Hematopoietic multipotent progenitor cell treated with erythropoietin and hydrocortisone succinate and interleukin-3 and kit ligand, for 15 days (in vitro differentiated cells): ENCODE measurements around the gene NFATC1.

Experiments used
- DNase-seq: peaks from one replicate; pipeline ENCODE4 v3.0.0-alpha.2; 2015; ENCODE audit warnings: low spot score

Gene NFATC1

DNA sequence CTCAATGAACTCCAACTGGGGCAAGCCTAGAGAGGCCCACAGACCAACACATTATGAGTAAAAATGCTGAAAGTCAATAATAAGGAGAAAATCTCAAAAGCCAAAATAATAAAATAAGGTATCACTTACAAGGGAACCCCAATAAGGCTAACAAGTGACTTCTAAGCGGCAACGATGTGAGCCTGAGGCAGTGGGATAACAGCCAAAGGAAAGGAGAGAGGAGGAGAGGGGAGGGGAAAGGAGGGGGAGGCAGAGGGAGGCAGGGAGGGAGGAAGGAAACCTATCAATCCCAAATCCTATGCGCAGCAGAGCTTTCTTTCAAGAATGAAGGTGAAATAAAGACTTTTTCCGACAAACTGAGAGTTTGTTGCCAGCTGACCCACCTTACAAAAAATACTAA, 6.0 kb upstream of the NFATC1 start:
- DNase-seq = no peak

DNA sequence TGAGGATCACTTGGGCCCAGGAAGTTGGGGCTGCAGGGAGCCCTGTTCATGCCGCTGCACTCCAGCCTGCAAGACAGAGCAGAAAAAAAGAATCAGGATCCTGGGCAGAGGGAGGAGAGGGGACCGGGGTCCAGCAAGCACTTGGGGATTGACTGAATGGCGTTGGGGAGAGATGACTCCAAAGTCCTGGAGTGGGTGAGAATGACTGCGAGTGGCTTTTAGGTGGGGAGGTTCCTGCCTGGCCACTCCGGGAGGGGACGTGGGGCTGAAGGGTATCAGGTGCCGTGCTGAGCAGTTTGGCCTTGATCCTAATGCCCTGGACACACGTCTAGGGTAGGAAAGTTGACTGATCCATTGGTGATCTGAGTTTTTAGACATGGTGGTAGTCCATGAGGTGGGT, 3.5 kb upstream of the NFATC1 start:
- DNase-seq = no peak

DNA sequence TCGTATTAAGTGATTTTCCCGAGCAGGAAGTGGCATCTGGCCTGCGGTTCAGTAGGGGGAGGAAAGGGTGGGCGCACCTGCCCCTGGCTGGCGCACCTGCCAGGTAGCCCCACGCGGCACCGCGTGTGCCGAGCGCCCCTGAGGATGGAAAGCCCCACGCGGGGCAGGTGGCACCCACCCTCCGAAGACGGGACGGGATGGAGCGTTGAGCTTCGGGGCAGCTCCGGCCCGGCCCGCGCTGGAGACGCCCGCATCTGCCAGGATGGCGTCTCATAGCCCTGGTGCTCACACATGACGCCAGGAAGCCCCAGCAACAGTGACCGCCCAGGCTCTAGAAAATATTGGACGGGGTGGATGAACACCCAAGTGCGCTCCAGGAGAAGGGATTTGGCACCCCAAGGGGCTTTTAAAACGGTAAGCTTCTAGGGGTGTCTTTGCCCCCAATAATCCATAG, 2.5 kb upstream of the NFATC1 start:
- no peak for DNase-seq

DNA sequence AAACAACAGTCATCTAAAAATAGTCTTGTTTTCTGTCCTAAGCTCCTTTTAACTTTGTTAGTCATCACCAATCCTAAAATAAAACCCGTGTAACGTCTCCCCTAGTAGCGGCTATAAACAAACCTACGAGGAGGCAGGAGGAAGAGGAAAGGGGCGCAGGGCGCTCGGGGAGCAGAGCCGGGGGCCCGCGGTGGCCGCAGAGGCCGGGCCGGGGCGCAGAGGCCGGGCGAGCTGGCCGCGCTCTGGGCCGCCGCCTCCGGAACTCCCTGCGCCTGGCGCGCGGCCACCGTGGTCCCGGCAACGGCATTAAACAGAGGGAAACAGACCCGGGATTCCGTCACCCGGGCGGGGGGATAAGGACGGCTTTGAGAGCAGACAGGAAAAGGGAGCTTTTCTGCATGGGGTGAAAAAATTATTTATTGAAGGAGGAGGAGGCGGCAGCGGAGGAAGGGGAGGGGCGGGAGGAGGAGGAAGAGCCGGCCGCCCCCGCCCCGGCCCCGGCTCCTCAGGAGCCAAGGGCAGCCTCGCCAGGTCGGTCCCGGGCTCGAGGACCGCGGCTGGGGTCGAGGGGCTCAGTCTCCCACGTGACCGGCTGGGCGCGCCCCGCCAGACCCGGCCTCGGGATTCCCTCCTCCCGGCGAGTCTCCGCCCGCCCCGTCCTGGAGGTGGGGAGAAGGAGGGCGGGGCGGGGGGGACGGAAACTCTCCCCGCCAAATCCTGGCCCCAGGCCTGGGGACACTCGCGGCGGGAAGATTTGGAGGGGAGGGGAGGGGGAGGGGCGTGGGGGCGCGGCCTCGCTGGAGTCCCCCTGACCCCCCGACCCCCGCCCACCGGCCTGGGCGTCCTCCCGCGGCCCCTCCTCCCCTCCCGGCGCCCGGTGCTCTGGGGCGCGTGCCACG, 1.8 kb upstream of the NFATC1 start:
- no peak for DNase-seq

DNA sequence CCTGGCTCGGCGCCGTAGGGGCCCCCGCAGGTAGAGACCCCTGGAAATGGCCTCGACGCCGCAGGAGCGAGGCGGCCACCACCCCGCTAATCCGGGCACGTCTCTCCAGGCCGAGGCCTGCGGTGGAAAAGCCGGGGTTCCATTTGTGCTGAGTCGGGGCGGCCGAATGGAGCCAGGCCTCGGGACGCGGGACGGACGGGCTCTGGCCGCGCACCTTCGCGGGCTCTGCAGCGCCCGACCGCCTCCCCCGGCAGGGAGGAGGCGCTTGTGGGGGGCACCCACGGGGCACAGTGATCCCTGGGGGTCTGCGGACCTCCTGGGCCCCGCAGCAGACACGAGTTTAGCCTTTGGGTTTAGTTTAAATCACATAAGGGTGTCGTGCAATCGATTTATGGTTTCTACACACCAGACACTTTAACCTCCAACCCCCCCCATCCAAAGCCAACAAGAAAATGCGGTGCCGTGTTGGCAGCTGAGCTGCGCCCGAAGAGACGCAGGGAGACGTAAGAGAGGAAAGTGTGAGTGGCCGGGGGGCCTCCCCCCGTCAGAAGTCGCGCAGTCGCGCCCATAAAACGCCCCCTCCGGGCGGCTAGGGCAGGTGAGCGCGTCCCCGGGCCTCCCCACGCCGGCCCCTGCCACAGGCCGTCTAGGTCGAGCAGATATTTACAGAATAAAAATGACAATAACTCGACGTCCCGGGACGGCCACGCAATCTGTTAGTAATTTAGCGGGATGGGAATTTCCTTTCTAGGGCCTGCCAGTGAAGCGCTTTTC, 1.0 kb upstream of the NFATC1 start:
- no peak for DNase-seq

DNA sequence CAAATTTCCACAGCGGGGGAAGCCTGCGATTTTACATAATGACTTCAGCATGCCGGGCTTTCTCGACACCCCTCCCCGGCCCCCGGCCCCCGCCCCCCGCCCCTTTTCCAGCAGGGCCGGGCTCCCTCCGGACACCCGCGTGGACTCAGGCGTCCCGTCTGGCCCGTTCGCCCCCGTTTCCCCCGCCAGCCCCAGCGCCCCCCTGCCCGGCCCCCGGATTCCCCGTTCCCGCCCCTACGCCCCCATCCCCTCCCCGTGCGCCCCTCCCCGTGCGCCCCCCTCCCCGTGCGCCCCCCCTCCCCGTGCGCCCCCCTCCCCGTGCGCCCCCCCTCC, 456 bp upstream of the NFATC1 start:
- DNase-seq = no peak

DNA sequence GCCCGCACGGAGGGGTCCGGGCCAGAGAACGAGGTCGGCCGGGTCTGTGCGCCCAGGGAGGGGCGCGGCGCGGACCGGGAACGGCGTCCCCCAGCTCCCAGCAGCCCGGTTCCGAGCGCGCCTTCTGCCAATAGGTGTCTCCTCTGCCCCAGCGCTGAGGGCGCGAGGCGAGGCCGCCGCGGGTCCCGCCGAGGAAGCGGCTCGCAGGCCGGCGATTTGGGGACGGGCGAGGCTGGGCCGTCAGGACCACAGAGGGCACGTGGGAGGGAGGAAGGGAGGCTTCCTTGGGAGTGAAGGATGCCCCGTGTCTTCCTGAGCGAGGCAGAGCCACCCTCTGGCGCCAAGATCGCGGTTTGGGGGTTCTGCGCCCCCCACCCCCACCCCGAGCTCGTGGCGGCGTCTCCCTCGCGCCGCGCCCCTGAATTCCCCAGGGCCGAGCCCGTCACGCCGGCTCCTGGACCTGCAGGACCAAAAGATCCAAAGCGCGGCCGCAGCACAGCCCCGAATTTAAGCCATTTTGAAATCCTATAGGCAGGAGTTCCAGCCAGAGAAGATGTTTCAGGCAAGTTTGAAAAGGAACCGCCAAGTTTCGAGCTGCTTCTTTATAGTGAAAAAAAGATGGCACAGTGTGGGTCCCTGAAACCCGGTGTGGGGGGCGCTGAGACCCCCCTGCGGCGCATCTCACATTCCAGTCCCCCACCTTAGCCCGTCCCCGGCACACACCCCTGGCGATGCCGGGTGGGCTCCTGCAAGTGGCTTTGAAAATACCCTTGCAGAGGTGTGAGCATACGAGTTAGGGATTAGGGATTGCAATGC, 909 bp downstream of the NFATC1 start:
- no peak for DNase-seq

DNA sequence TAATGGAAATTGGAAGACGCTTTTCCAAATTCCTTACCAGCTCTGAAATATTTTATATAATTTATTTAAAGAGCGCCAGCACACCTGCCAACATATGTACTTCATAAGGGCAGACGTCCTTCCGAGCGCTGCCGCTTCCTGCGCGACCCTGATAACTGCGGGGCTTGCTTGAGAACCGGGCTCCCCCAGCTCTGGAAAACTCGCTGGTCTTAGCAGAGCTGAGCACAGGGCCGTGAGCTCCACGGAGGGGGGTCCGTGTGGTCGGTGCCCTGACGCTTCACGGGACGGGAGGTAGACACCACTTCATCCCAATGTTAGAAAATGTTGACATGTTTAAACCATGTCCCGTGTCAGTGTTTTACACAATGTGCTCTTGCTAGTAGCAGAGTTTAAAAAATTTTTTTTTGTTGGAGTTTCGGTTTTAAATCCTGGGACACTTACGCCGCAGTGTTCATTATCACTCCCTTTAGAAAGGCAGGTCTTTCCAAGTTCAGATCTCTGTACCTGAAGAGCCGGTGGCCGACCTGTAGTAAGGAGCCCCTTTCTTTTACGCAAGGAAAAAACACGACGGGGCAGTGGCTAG, 1.6 kb downstream of the NFATC1 start:
- no peak for DNase-seq

DNA sequence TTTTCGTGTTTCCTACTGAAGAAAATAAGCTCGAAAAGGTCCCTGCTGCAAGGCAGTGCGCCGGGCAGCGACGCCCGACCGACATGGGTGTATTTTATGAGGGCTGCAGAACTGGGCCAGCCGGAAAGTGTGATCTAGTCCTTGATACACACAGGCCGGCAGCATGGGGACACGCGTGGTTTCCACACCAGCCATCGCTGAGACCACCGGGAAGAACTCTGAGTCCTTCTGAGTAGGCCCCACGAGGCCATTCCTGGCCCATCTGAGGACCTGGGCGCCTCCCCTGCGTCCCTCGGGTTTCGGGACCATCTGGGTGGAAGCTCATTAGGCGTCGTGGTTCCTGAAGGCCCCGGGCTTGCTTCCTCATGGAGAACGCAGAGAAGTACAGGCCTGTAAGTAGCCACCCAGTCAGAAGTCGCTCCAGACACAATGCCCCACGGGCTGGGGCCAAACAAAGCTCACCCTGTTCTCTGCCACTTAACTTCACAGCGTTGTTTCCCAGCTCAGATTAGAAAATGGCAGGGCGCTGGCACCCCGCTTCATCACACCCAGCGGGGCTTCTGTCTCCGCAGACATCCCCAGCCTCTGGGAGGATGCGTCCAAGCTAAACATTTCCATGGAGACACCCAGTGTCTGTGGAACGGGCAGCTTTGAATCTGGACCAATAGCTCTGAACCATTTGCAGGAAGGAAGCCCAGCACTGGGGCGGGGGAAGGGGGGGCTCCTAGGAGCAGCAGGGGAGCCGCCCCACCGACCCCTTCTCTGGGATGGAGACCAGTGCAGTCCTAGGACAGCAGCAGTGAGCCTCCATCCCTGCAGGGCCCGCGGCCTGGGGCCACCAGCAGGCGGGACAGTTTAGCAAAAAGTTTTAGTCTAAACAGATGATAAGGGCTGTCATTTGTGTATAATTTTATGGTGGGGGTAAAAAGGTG, 2.4 kb downstream of the NFATC1 start:
- DNase-seq = no peak

DNA sequence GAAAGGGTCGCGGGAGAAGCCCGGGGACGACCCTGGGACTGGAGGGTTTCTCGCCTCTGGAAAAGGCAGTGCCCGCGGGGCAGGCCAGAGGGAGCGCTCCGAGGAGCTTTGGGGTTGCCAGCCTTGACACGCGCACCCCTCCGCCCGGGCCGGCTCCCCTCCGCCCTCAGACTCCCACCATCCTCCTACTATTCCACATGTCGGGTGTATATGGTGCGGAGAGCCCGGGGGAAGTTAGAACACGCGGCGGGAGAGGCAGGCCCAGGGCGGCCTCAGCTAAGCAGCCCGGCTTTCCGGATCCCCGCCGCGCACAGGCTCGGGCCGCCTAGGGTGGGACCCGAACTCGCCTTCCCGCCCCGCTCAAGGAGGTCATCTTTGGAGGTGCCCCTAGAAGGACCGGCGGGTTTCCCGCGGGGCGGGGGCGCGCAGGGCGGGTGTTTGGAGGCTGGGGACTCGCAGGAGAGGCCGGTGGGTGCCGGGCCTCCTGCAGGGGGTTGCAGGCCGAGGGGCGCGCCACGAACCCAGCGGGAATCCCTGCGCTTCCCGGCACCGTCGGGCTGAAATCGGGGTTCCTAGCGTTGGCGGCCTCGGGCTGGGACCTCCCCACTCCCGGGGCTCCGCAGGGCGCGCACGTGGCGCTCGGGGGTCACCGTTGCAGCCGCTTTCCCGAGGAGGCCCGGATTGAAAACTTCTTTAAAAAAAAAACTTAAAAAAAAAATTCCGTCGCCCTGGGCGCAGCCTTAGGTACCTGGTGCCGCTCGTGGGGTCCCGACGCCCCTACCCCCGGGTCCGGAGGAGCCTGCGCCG, 3.7 kb downstream of the NFATC1 start:
- DNase-seq = no peak

DNA sequence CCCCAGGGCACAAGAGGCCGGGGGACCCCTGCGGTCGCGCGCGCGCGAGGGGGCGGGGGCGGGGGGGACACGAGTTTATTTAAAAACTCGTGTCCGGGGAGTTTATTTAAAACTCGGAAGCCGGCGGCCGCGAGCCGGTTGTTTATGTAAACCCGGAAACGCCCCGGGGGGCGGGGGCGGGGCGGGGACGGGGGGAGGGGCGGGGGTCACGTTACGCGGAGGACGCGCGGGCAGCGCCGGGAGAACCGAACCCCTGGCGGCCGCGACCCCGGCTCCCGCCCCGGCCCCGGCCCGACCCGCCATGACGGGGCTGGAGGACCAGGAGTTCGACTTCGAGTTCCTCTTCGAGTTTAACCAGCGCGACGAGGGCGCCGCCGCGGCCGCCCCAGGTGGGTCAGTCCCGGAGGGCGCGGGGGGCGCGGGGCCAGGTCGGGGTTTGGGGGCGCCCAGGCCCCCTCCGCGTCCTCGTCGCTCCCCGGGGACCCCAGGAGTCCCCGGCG, 4.4 kb downstream of the NFATC1 start:
- DNase-seq = no peak

DNA sequence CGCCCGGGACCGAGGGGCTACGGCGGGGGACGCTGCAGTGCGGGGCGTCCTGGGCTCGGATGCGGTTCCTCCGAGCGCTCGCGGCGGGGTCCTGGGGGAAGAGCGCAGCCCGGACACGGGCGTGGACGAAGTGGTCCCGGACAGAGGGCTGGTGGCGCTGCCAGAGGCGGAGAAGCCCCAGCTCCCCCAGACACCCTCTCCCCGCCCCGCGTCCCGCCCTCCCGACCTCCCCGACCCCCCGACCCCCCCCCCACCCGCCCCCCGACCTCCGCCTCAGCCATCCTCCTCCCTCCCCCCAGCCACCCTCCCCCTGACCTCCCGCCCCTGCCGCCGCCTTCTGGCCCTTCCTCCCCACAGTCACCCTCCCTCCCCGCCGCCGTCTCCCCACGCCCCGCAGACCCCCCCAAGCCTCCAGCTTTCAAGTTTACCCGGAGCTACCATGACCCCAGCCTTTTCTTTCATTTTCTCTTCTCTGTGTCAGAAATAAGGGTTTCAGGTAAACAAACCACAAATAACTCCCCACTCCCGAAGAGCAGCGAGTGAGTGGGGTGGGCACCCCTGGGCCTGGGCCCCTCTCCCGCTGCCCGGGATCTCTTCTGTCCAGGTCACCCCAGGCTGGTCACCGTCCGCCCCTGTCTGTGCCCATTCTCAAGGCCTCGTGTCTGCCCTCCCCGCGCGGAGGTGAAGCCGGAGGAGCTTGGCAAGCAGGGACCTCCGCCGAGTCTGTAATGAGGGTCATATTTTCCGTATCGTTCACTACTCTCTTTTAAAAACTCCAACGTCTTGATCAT, 5.1 kb downstream of the NFATC1 start:
- no peak for DNase-seq

DNA sequence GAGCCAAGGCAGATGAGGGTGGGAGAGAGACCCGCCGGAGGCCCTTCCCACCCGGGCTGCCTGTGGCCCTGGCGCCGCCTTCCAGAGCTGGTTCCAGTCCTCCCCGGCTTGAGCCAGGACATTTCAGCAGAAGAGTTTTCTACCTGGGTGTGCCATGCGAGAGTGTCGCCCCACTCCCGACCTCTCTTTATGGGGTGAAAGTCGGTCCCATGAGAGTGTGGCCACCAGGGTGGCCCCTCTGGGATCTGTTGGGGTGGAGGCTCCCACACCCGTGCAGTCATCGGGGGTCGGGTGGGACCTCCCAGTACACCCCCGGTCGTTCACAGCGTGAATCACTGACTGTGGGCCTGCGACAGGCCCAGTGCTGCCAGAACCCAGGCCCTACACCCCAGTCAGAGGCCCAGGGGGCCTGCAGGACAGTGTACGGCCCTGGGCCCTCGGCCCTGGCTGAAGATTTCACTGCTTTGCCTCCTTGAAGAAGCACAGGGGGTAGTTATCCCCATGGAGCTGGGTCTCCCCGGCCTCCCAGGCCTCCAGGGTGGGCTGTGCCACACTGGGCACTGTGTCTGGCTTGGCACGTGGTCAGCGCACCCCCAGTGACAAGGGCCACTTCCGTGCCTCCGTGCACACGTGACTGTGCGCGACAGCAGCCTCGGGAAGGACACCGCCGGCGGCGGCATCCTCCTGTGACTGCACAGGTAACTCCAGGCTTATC, 5.9 kb downstream of the NFATC1 start:
- DNase-seq = no peak

DNA sequence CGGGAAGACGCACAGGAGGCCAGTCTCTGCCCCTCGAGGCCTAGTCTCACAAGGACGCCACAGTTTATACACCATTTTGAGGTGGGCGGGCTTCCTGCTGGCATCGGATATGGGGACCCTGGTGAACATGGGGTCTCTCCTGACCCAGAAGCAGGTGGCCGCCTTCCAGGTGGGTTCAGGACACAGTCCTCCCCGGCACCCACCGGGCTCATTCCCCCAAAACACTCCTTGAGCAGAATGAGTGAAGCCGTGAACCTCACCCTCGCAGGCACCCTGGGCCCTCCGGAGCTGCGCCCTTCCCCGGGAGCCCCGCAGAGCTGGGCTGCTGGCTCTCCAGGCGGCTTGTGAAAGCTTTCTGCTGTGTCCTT, 6.5 kb downstream of the NFATC1 start:
- no peak for DNase-seq

DNA sequence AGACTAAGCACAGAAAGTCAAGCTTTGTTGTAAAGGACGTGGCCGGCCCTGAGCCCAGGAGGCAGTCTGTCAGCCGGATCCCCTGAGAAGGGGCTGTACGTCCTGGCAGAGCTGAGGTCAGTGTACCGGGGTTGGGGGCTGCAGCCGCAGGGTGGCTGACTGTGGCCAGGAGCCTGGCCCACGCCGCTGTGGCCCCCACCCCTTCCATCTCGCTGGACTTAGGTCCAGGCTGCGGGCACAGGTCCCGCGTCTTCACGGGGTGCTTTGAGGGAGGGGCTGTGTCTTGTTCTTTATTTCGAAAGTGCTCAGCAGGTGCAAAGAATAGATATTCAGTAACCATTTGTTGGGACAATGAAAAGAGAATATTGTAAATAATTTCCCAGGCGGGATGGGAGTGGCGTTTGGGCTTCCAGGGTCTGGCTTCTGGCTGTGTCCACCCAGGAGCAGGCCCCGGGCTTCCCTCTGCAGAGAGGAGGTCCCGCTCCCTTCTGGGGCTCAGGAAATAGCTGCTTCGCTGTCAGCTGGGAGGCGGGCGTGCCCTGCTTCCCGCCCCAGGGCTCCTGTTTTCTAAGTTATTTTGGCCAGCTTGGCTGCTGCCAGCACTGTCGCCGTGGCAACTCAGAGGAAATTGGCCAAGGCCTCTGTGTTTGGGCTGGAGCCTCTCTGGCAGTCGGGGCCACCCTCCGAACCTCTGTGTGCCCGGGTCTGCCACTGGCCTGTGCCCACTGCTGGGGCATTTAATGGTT, 7.4 kb downstream of the NFATC1 start:
- peak; percentile 40 for DNase-seq

DNA sequence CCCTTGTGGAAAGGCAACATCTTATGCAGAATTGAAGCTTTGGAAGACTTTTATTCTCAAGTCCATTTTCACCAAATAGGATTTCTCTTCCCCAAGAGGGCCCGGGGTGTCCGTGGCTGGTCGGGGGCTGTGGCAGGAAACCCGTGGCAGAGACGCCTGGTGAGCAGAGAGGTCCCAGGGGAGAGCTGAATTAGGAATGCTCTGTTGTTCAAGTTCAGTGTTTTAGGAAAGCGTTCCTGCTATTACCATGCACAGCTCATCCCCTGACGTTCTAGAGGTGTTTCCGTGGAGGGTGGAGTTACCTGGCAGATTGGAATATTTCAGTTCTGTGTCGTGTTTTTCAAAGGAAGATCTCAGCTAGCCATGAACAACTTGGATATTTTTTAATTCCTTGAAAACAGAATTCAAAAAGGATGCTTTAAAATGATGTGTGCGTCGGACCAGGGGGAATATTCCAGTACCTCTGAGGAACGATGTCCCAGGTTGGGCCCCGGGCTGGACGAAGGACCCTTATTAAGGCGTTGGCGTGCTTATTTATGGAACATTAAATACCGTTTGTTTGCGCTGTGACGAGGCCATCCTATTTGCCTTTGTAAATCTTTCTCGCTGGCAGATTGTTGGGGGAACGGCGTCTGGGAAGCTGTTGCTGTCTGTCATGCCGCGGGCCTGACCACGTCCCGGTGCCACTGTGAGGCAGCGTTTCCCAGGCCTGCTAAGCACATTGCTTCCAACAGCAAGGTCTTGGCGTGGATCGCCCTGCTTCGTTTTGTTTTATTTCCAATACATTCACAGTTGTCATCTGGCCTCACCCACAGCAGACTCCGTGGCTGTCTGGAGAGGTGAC, 8.2 kb downstream of the NFATC1 start:
- no peak for DNase-seq

DNA sequence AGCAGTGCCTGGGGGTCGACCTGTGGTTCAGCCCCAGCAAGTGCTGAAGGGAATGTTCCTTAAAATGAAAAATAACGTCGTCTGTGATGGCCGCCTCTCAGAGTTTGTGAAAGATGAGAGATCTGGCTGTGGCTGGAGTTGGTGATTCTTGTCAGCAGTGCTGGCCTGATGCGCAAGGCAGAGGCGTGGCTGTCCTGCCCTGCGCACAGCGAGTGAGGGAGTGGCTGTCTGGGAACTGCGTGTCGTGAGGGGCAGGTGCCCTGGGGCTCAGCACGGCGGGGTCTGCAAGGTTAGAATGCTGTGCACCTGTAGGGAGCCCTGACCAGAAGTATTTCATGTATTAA, 8.8 kb downstream of the NFATC1 start:
- DNase-seq = no peak
